Measurements from ENCODE around the gene BRMS1L. TPM values are rescaled to one million over a fixed set of nuclear protein-coding genes. Genes with fewer than 3 reads are reported as not detected.
"Not testable (repeated sequence)": the region's sequence is repeated elsewhere in the genome, so short reads cannot be mapped to it uniquely, and the experiment has no call there.

Gene BRMS1L
- polyA plus RNA-seq, 2 of the 4 experiments (the other 2 are of a cell fraction), result 17.0 to 18.1 TPM

DNA sequence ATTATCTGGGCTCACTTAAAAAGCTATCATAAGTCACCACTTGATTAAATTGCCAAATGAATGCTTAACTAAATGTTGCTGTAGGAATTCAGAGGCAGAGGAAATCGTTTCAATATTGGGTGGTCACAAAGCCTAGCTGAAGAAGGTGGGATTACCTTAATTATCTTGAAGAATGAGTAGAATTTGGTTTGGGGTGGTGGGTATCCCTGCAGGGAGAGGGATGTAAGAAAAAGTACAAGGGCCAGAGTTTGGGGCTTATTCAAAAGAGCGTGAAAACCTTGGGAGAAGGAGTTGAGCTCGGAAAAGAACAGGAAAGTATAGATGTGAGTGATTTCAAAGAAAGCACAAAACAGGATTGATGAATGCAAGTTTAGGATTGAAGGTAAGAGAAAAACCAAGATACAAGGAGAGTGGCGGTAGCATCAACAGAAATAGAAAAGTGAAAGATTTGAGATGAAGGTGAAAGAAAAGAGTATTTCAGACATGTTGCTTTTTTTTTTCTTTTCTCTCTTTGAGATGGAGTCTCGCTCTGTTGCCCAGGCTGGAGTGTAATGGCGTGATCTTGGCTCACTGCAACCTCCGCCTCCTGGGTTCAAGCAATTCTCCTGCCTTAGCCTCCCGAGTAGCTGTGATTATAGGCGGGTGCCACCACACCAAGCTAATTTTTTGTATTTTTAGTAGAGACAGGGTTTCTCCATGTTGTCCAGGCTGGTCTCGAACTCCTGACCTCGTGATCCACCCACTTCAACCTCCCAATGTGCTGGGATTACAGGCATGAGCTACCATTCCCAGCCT lies 1.7 kb downstream of the BRMS1L start:
- 89% methylated on average over 11 of the region's 11 CpGs for WGBS (ENCODE audit: missing lambda C conversion rate)
- H3K4me2 ChIP-seq, result peak overlapping the region; percentile 84
- CTCF ChIA-PET, result interaction anchor here (0.8 to 1.8 kb wide), 3 partner anchors 14 to 563 kb away, joined by 3 to 4 read pairs (median 4); no protein-coding TSS in a partner anchor
- H3K9me3 ChIP-seq, result no peaks in the 10 kb centered on the region
- H3K4me3 ChIP-seq, result no peak overlapping the region; the same call in 2 of the 3 replicates
- peaks cover 4% of the 10 kb centered on the region; the same call in 1 of the 3 replicates for H3K4me1 ChIP-seq
- POLR2A ChIA-PET, result no interaction called here
- no peak for TF ChIP-seq BHLHE40 (IDR thresholded peaks at IDR 0.05; ENCODE audit: low read depth, low read length)
- no peak for TF ChIP-seq HOXB13 (CRISPR knock-in tag; IDR thresholded peaks at IDR 0.05; ENCODE audit: low read depth)
- no peak for TF ChIP-seq JUN (IDR thresholded peaks at IDR 0.05)
- no peak for TF ChIP-seq EHF (CRISPR knock-in tag; IDR thresholded peaks at IDR 0.05)
- TF ChIP-seq, protein P1, sequence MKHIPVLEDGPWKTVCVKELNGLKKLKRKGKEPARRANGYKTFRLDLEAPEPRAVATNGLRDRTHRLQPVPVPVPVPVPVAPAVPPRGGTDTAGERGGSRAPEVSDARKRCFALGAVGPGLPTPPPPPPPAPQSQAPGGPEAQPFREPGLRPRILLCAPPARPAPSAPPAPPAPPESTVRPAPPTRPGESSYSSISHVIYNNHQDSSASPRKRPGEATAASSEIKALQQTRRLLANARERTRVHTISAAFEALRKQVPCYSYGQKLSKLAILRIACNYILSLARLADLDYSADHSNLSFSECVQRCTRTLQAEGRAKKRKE (CRISPR knock-in tag; IDR thresholded peaks at IDR 0.05; ENCODE audit: low read depth), result no peak
- TF ChIP-seq, protein P2, sequence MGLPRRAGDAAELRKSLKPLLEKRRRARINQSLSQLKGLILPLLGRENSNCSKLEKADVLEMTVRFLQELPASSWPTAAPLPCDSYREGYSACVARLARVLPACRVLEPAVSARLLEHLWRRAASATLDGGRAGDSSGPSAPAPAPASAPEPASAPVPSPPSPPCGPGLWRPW (IDR thresholded peaks at IDR 0.05), result no peak
- no peak for TF ChIP-seq HEYL (CRISPR knock-in tag; IDR thresholded peaks at IDR 0.05)
- no peak for TF ChIP-seq SMC3 (IDR thresholded peaks at IDR 0.05)
- no peak for TF ChIP-seq EP300 (IDR thresholded peaks at IDR 0.05)
- no peak for TF ChIP-seq RNF2 (IDR thresholded peaks at IDR 0.05; ENCODE audit: borderline replicate concordance, low read depth)
- no peak for TF ChIP-seq TP53 (CRISPR knock-in tag; IDR thresholded peaks at IDR 0.05)
- TF ChIP-seq SREBF2 (IDR thresholded peaks at IDR 0.05), result no peak
- no peak for FAIRE-seq
- no peak for DNase-seq (ENCODE audit: low read depth in 1 of 2, low spot score in 1 of 2)
- peak overlapping the region in 1 of 2 experiments; percentile 95; a peak in 2 of 6 replicates for H3K27ac ChIP-seq
- no peak for ATAC-seq

DNA sequence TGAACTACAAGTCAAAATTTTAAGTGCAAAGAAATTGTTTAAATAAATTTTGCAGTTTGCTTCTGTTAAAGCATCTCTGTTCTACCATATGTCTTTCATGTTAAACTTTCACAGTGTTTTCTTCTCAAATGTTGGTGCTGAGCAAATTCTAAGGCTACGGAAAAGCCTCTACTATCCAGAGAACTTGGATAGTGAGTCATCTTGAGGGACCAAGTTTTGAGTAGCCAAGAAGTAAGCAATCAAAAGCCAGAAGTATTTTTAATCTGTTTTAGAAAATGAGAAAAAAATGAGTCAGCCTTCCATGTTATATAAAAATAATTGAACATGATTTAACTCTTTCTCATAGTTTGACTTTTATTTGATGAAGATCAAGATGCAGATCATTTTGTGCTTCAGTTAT lies 3.3 kb downstream of the BRMS1L start:
- no peak for DNase-seq (ENCODE audit: low read depth in 1 of 2, low spot score in 1 of 2)
- no peaks in the 10 kb centered on the region for H3K9me3 ChIP-seq

DNA sequence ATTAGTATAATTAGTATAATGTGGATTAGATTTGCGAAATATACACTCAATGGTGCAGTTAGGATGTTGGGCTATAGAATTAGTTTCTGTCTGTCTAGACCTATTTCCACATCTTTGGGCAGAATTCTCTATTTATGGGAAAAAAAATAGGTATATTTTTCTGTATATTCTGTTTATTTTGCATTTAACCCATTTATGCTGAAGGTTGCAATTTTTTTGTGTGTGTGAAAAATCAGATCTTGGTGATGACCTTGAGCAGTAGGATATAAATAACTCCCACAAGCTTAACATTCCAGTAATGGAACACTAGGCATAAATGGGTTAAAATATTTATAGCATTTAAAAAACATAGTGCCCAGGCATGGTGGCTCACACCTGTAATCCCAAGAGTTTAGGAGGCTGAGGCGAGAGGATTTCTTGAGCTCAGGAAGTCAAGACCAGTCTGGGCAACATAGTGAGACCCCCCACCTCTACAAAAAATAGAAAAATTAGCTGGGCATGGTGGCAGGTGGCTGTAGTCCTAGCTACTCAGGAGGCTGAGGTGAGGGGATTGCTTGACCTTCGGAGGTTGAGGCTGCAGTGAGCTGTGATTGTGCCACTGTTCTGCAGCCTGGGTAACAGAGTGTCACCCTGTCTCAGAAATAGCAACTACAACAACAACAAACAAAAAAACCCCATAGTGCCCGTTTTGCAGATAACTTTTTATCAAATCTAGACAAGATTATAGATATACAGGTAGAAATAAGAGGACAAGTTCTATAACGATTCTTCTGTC lies 9.3 kb downstream of the BRMS1L start:
- Histone ChIP-seq H3K4me3 (no peak overlapping the region), H3K4me1 (no peaks in the 10 kb centered on the region), H3K4me2 (no peak overlapping the region), H3K9me3 (peaks cover 5% of the 10 kb centered on the region; the same call in 1 of the 3 replicates), H3K27ac (no peak overlapping the region)
- DNase-seq (ENCODE audit: low read depth in 1 of 2, low spot score in 1 of 2) (no peak), ATAC-seq (no peak), FAIRE-seq (no peak)
- ChIA-PET CTCF (interaction anchor here (0.6 to 2.4 kb wide), 4 partner anchors 9 to 503 kb away, joined by 3 to 11 read pairs (median 3); partner anchors contain the start of gene BRMS1L), POLR2A (interaction anchor here (2.2 kb wide), 1 partner anchor 9 kb away, joined by 15 read pairs; the partner anchor contains the start of gene BRMS1L)
- WGBS (ENCODE audit: missing lambda C conversion rate), result 83% methylated on average over 5 of the region's 5 CpGs
- TF ChIP-seq RAD21 (conservative IDR thresholded peaks at IDR 0.05 in 1 of 2, IDR thresholded peaks at IDR 0.05 in 1 of 2), result no peak
- peak; percentile 72 for TF ChIP-seq MAFK (IDR thresholded peaks at IDR 0.05; ENCODE audit: partially characterized antibody)
- TF ChIP-seq TFCP2L1 (CRISPR knock-in tag; IDR thresholded peaks at IDR 0.05), result no peak
- TF ChIP-seq, protein P3, sequence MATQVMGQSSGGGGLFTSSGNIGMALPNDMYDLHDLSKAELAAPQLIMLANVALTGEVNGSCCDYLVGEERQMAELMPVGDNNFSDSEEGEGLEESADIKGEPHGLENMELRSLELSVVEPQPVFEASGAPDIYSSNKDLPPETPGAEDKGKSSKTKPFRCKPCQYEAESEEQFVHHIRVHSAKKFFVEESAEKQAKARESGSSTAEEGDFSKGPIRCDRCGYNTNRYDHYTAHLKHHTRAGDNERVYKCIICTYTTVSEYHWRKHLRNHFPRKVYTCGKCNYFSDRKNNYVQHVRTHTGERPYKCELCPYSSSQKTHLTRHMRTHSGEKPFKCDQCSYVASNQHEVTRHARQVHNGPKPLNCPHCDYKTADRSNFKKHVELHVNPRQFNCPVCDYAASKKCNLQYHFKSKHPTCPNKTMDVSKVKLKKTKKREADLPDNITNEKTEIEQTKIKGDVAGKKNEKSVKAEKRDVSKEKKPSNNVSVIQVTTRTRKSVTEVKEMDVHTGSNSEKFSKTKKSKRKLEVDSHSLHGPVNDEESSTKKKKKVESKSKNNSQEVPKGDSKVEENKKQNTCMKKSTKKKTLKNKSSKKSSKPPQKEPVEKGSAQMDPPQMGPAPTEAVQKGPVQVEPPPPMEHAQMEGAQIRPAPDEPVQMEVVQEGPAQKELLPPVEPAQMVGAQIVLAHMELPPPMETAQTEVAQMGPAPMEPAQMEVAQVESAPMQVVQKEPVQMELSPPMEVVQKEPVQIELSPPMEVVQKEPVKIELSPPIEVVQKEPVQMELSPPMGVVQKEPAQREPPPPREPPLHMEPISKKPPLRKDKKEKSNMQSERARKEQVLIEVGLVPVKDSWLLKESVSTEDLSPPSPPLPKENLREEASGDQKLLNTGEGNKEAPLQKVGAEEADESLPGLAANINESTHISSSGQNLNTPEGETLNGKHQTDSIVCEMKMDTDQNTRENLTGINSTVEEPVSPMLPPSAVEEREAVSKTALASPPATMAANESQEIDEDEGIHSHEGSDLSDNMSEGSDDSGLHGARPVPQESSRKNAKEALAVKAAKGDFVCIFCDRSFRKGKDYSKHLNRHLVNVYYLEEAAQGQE (IDR thresholded peaks at IDR 0.05), result no peak

More for the DNA sequence above, 3.3 kb downstream of the BRMS1L start:
- no peak for TF ChIP-seq ZSCAN20 (CRISPR knock-in tag; IDR thresholded peaks at IDR 0.05)
- no peak for TF ChIP-seq FOSL2 (IDR thresholded peaks at IDR 0.05)
- 0 out of 2 replicates have a peak, but pooled peaks have one; percentile 4 for TF ChIP-seq FOSL2 (CRISPR knock-in tag; IDR thresholded peaks at IDR 0.05)
- ChIA-PET CTCF (no interaction called here), POLR2A (no interaction called here)
- WGBS (ENCODE audit: missing lambda C conversion rate), result 83% methylated on average over 1 of the region's 1 CpG
- no peak for ATAC-seq
- Histone ChIP-seq H3K4me1 (peaks cover 4% of the 10 kb centered on the region; the same call in 1 of the 3 replicates), H3K4me3 (no peak overlapping the region), H3K27ac (no peak overlapping the region), H3K4me2 (no peak overlapping the region)
- no peak for FAIRE-seq

DNA sequence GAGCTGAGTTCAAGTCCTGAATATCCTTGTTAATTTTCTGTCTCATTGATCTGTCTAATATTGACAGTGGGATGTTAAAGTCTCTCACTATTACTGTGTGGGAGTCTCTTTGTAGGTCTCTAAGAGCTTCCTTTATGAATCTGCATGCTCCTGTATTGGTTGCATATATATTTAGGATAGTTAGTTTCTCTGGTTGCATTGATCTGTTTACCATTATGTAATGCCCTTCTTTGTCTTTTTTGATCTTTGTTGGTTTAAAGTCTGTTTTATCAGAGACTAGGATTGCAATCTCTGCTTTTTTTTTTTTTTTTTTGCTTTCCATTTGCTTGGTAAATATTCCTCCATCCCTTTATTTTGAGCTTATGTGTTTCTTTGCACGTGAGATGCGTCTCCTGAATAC lies 15.6 kb downstream of the BRMS1L start:
- FAIRE-seq; H3K4me3 ChIP-seq; H3K27ac ChIP-seq; DNase-seq (ENCODE audit: low read depth in 1 of 2, low spot score in 1 of 2); ATAC-seq; CTCF ChIA-PET; H3K4me1 ChIP-seq; H3K4me2 ChIP-seq: not testable (repeated sequence)
- 91% methylated on average over 2 of the region's 2 CpGs for WGBS (ENCODE audit: missing lambda C conversion rate)
- POLR2A ChIA-PET, result interaction anchor here (1.5 kb wide), 1 partner anchor 15 kb away, joined by 3 read pairs; the partner anchor contains the start of gene BRMS1L
- H3K9me3 ChIP-seq, result peaks cover 18% of the 10 kb centered on the region

DNA sequence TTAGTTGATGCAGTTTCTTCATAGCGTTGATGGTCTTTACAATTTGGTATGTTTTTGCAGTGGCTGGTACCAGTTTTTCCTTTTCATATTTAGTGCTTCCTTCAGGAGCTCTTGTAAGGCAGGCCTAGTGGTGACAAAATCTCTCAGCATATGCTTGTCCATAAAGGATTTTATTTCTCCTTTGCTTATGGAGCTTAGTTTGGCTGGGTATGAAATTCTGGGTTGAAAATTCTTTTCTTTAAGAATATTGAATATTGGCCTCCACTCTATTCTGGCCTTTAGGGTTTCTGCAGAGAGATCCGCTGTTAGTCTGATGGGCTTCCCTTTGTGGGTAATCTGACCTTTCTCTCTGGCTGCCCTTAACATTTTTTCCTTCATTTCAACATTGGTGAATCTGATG lies 16.1 kb downstream of the BRMS1L start:
- H3K4me3 ChIP-seq; CTCF ChIA-PET; H3K4me2 ChIP-seq; H3K27ac ChIP-seq; FAIRE-seq; ATAC-seq; DNase-seq (ENCODE audit: low read depth in 1 of 2, low spot score in 1 of 2); H3K4me1 ChIP-seq: not testable (repeated sequence)
- H3K9me3 ChIP-seq, result peaks cover 18% of the 10 kb centered on the region
- POLR2A ChIA-PET, result interaction anchor here (1.5 kb wide), 1 partner anchor 16 kb away, joined by 3 read pairs; the partner anchor contains the start of gene BRMS1L
- WGBS (ENCODE audit: missing lambda C conversion rate), result 89% methylated on average over 2 of the region's 2 CpGs

Measured in A549 (cell line).